ENCODE results near the gene FAM13B.

- TF ChIP-seq, protein P1, sequence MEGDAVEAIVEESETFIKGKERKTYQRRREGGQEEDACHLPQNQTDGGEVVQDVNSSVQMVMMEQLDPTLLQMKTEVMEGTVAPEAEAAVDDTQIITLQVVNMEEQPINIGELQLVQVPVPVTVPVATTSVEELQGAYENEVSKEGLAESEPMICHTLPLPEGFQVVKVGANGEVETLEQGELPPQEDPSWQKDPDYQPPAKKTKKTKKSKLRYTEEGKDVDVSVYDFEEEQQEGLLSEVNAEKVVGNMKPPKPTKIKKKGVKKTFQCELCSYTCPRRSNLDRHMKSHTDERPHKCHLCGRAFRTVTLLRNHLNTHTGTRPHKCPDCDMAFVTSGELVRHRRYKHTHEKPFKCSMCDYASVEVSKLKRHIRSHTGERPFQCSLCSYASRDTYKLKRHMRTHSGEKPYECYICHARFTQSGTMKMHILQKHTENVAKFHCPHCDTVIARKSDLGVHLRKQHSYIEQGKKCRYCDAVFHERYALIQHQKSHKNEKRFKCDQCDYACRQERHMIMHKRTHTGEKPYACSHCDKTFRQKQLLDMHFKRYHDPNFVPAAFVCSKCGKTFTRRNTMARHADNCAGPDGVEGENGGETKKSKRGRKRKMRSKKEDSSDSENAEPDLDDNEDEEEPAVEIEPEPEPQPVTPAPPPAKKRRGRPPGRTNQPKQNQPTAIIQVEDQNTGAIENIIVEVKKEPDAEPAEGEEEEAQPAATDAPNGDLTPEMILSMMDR (IDR thresholded peaks at IDR 0.05 in 2 of 3, conservative IDR thresholded peaks at IDR 0.05 in 1 of 3; ENCODE audit: insufficient read depth in 2 of 3, low read depth in 1 of 3, low read length in 3 of 3) = no peak
- no peak for TF ChIP-seq MAZ (CRISPR knock-in tag; conservative IDR thresholded peaks at IDR 0.05 in 1 of 2, IDR thresholded peaks at IDR 0.05 in 1 of 2)
Observed at GRCh38 chr5:137989419-137989818, 43.5 kb downstream of the FAM13B start.
